NCI-H345 treated with DMSO at 0.1 percent for 48 hours (cell line): ENCODE measurements around the gene HLA-B.
"Not testable (repeated sequence)": the region's sequence is repeated elsewhere in the genome, so short reads cannot be mapped to it uniquely, and the experiment has no call there.

ENCODE experiments used
- DNase-seq: peaks from one replicate; lab custom pipeline; 2025; ENCODE audit not compliant: unreplicated experiment; lab: John Stamatoyannopoulos, UW

HLA-B gene

GRCh38 chr6:31385041-31385440, 28.1 kb upstream of the HLA-B start:
- no peak for DNase-seq

- DNase-seq = no peak
Measured at GRCh38 chr6:31383149-31383548, 26.2 kb upstream of the HLA-B start.

- DNase-seq = no peak
Measured at GRCh38 chr6:31381666-31382065, 24.7 kb upstream of the HLA-B start.

- DNase-seq = no peak
Measured at GRCh38 chr6:31379850-31380249, 22.9 kb upstream of the HLA-B start.

GRCh38 chr6:31378721-31379103, 21.7 kb upstream of the HLA-B start:
- no peak for DNase-seq

- no peak for DNase-seq
Measured at GRCh38 chr6:31378062-31378720, 21.2 kb upstream of the HLA-B start.

- DNase-seq = no peak
Measured at GRCh38 chr6:31377029-31377428, 20.1 kb upstream of the HLA-B start.

GRCh38 chr6:31375699-31376098, 18.7 kb upstream of the HLA-B start:
- no peak for DNase-seq

- DNase-seq = not testable (repeated sequence)
Measured at GRCh38 chr6:31374118-31374517, 17.1 kb upstream of the HLA-B start.

- no peak for DNase-seq
Measured at GRCh38 chr6:31368461-31368860, 11.5 kb upstream of the HLA-B start.

GRCh38 chr6:31366693-31367470, 9.9 kb upstream of the HLA-B start:
- peak; percentile 76 for DNase-seq

GRCh38 chr6:31365864-31366263, 8.9 kb upstream of the HLA-B start:
- DNase-seq = no peak

GRCh38 chr6:31363811-31364210, 6.8 kb upstream of the HLA-B start:
- DNase-seq = no peak

GRCh38 chr6:31362751-31363150, 5.8 kb upstream of the HLA-B start:
- no peak for DNase-seq

- DNase-seq = no peak
Measured at GRCh38 chr6:31359581-31359980, 2.6 kb upstream of the HLA-B start.

GRCh38 chr6:31358302-31358701, 1.3 kb upstream of the HLA-B start:
- DNase-seq = no peak

- DNase-seq = no peak
Measured at GRCh38 chr6:31357886-31358285, 907 bp upstream of the HLA-B start.

- no peak for DNase-seq
Measured at GRCh38 chr6:31356216-31356945, 598 bp downstream of the HLA-B start.

GRCh38 chr6:31355583-31355948, 1.4 kb downstream of the HLA-B start:
- no peak for DNase-seq

- DNase-seq = no peak
Measured at GRCh38 chr6:31354864-31355582, 2.0 kb downstream of the HLA-B start.

- no peak for DNase-seq
Measured at GRCh38 chr6:31354158-31354863, 2.7 kb downstream of the HLA-B start.
